WTC11 (cell line): ENCODE data around the gene COLGALT1. TPM values are rescaled to one million over a fixed set of nuclear protein-coding genes. Genes with fewer than 3 reads are reported as not detected.

ENCODE experiments used
- ATAC-seq: fragments of 200-7000 bp; cut with Tn5 transposase; 2 replicates; pipeline ENCODE4 v1.10.0; 2021; ENCODE audit warnings: mild to moderate bottlenecking, moderate library complexity
- CTCF ChIA-PET: fragments of 300-600 bp; sonication (Branson Sonifier 250); formaldehyde crosslinking; loops from one replicate; lab custom pipeline; 2021; ENCODE audit warnings: antibody characterized with exemption; lab: Charles Lee
- POLR2A ChIA-PET: fragments of 350-600 bp; sonication (Branson Sonifier 250); formaldehyde crosslinking; loops from one replicate; lab custom pipeline; 2021; ENCODE audit warnings: antibody characterized with exemption; lab: Charles Lee
- DNase-seq: peaks from one replicate; pipeline ENCODE4 v3.0.0; 2021; ENCODE audit warnings: low spot score
- H3K27ac Mint-ChIP-seq: 2 replicates; pipeline ENCODE4 v1.8.0; 2021; ENCODE audit warnings: mixed read lengths
- H3K27me3 Mint-ChIP-seq: 2 replicates; pipeline ENCODE4 v1.8.0; 2021; ENCODE audit warnings: low read depth, mild to moderate bottlenecking, moderate library complexity, mixed read lengths
- H3K36me3 Mint-ChIP-seq: 2 replicates; pipeline ENCODE4 v1.8.0; 2021; ENCODE audit warnings: mixed read lengths
- H3K4me1 Mint-ChIP-seq: 2 replicates; pipeline ENCODE4 v1.8.0; 2022; ENCODE audit warnings: mixed read lengths
- H3K4me3 Mint-ChIP-seq: 2 replicates; pipeline ENCODE4 v1.8.0; 2021; ENCODE audit warnings: mild to moderate bottlenecking, moderate library complexity, mixed read lengths
- H3K9me3 Mint-ChIP-seq: 2 replicates; pipeline ENCODE4 v1.8.0; 2021; ENCODE audit warnings: mixed read lengths
- CREB1 ChIP-seq: sonication (generic); formaldehyde crosslinking; IDR thresholded peaks from 2 replicates; pipeline ENCODE4 v1.8.0; 2023; ENCODE audit warnings: mild to moderate bottlenecking, missing genetic modification reagents
- GRHL2 ChIP-seq: fragments of 250-450 bp; sonication (Bioruptor Pico); IDR thresholded peaks from 2 replicates; pipeline ENCODE4 v1.8.0; 2022; ENCODE audit warnings: mild to moderate bottlenecking, moderate library complexity; ENCODE audit not compliant: insufficient replicate concordance, severe bottlenecking
- GTF2I ChIP-seq: fragments of 250-450 bp; sonication (Bioruptor Pico); conservative IDR thresholded peaks from 2 replicates; pipeline ENCODE4 v1.4.0; 2021; ENCODE audit warnings: mild to moderate bottlenecking
- JAZF1 ChIP-seq: fragments of 250-450 bp; sonication (Bioruptor Pico); IDR thresholded peaks from 2 replicates; pipeline ENCODE4 v1.9.0; 2021; ENCODE audit warnings: moderate library complexity, mild to moderate bottlenecking, inconsistent platforms
- KAT7 ChIP-seq: sonication (generic); formaldehyde crosslinking; IDR thresholded peaks from 2 replicates; pipeline ENCODE4 v1.8.1; 2023; ENCODE audit warnings: missing genetic modification reagents, mild to moderate bottlenecking, borderline replicate concordance
- NFYB ChIP-seq: sonication (generic); formaldehyde crosslinking; conservative IDR thresholded peaks from 2 replicates; pipeline ENCODE4 v1.8.0; 2022; ENCODE audit warnings: low read depth, missing genetic modification reagents
- NR1H2 ChIP-seq: sonication (generic); formaldehyde crosslinking; IDR thresholded peaks from 2 replicates; pipeline ENCODE4 v1.9.0; 2021; ENCODE audit warnings: mild to moderate bottlenecking, moderate library complexity, missing genetic modification reagents
- NR3C1 ChIP-seq: sonication (generic); formaldehyde crosslinking; conservative IDR thresholded peaks from 2 replicates; pipeline ENCODE4 v1.8.1; 2023; ENCODE audit warnings: low read depth, mild to moderate bottlenecking, missing genetic modification reagents
- SMAD3 ChIP-seq: sonication (generic); formaldehyde crosslinking; IDR thresholded peaks from 2 replicates; pipeline ENCODE4 v1.8.0; 2022; ENCODE audit warnings: missing genetic modification reagents, mild to moderate bottlenecking, borderline replicate concordance
- SMAD4 ChIP-seq: sonication (generic); formaldehyde crosslinking; IDR thresholded peaks from 2 replicates; pipeline ENCODE4 v1.8.0; 2022; ENCODE audit warnings: mild to moderate bottlenecking, missing genetic modification reagents
- SOX15 ChIP-seq: fragments of 250-450 bp; sonication (Bioruptor Pico); IDR thresholded peaks from 2 replicates; pipeline ENCODE4 v1.9.0; 2021; ENCODE audit warnings: mild to moderate bottlenecking
- TEAD1 ChIP-seq: sonication (generic); formaldehyde crosslinking; IDR thresholded peaks from 2 replicates; pipeline ENCODE4 v1.8.0; 2022; ENCODE audit warnings: mild to moderate bottlenecking, missing genetic modification reagents
- ZBTB21 ChIP-seq: sonication (generic); formaldehyde crosslinking; IDR thresholded peaks from 2 replicates; pipeline ENCODE4 v1.8.1; 2023; ENCODE audit warnings: mild to moderate bottlenecking, missing genetic modification reagents, borderline replicate concordance
- ZNF121 ChIP-seq: sonication (generic); formaldehyde crosslinking; IDR thresholded peaks from 2 replicates; pipeline ENCODE4 v1.8.0; 2023; ENCODE audit warnings: missing genetic modification reagents
- total RNA-seq: library from RNA; stranded (reverse); gene quantifications from 3 replicates; pipeline ENCODE4 v1.2.3, GENCODE V29; 2021
- TF ChIP-seq, protein P1 (sequence below): fragments of 250-450 bp; sonication (Bioruptor Pico); IDR thresholded peaks from 2 replicates; pipeline ENCODE4 v1.9.0; 2021; ENCODE audit warnings: mild to moderate bottlenecking, borderline replicate concordance
- TF ChIP-seq, protein P2 (sequence below): sonication (generic); formaldehyde crosslinking; IDR thresholded peaks from 2 replicates; pipeline ENCODE4 v1.8.1; 2022; ENCODE audit warnings: low read depth, missing genetic modification reagents, borderline replicate concordance
- TF ChIP-seq, protein P3 (sequence below): sonication (generic); formaldehyde crosslinking; IDR thresholded peaks from 2 replicates; pipeline ENCODE4 v1.8.1; 2023; ENCODE audit warnings: mild to moderate bottlenecking, missing genetic modification reagents, moderate library complexity
- TF ChIP-seq, protein P4 (sequence below): sonication (generic); formaldehyde crosslinking; conservative IDR thresholded peaks from 2 replicates; pipeline ENCODE4 v1.8.1; 2023; ENCODE audit warnings: mild to moderate bottlenecking, low read depth, missing genetic modification reagents, moderate library complexity
- TF ChIP-seq, protein P5 (sequence below): sonication (generic); formaldehyde crosslinking; IDR thresholded peaks from 2 replicates; pipeline ENCODE4 v1.8.1; 2023; ENCODE audit warnings: mild to moderate bottlenecking, missing genetic modification reagents, moderate library complexity
- TF ChIP-seq, protein P6 (sequence below): sonication (generic); formaldehyde crosslinking; IDR thresholded peaks from 2 replicates; pipeline ENCODE4 v1.8.0; 2023; ENCODE audit warnings: mild to moderate bottlenecking, missing genetic modification reagents

Gene COLGALT1
- total RNA-seq, 1 experiment from 2014 or later = 54.0 TPM

DNA sequence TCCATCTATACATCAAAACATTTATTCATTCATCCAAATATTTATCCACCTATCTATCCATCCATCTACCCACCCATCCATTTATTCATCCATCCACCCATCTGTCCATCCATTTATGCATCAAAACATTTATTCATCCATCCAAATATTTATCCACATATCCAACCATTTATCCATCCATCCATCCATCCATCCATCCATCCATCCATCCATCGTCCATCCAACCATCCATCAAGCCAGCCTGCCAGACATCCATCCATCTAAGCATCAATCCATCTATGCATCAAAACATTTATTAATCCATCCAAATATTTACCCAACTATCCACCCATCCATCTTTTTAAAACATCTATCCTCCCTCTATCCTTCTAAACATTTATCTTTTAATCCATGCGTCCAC is 70.5 kb downstream of the COLGALT1 start:
- TF ChIP-seq, protein P1, sequence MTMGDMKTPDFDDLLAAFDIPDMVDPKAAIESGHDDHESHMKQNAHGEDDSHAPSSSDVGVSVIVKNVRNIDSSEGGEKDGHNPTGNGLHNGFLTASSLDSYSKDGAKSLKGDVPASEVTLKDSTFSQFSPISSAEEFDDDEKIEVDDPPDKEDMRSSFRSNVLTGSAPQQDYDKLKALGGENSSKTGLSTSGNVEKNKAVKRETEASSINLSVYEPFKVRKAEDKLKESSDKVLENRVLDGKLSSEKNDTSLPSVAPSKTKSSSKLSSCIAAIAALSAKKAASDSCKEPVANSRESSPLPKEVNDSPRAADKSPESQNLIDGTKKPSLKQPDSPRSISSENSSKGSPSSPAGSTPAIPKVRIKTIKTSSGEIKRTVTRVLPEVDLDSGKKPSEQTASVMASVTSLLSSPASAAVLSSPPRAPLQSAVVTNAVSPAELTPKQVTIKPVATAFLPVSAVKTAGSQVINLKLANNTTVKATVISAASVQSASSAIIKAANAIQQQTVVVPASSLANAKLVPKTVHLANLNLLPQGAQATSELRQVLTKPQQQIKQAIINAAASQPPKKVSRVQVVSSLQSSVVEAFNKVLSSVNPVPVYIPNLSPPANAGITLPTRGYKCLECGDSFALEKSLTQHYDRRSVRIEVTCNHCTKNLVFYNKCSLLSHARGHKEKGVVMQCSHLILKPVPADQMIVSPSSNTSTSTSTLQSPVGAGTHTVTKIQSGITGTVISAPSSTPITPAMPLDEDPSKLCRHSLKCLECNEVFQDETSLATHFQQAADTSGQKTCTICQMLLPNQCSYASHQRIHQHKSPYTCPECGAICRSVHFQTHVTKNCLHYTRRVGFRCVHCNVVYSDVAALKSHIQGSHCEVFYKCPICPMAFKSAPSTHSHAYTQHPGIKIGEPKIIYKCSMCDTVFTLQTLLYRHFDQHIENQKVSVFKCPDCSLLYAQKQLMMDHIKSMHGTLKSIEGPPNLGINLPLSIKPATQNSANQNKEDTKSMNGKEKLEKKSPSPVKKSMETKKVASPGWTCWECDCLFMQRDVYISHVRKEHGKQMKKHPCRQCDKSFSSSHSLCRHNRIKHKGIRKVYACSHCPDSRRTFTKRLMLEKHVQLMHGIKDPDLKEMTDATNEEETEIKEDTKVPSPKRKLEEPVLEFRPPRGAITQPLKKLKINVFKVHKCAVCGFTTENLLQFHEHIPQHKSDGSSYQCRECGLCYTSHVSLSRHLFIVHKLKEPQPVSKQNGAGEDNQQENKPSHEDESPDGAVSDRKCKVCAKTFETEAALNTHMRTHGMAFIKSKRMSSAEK (CRISPR knock-in tag) = no peak
- TF ChIP-seq NR3C1 (CRISPR knock-in tag) (no peak), KAT7 (CRISPR knock-in tag) (no peak), SMAD4 (CRISPR knock-in tag) (no peak), ZBTB21 (CRISPR knock-in tag) (no peak), ZNF121 (CRISPR knock-in tag) (no peak), JAZF1 (CRISPR knock-in tag) (no peak), NFYB (CRISPR knock-in tag) (no peak), CREB1 (CRISPR knock-in tag) (no peak), TEAD1 (CRISPR knock-in tag) (no peak)
- TF ChIP-seq, protein P2, sequence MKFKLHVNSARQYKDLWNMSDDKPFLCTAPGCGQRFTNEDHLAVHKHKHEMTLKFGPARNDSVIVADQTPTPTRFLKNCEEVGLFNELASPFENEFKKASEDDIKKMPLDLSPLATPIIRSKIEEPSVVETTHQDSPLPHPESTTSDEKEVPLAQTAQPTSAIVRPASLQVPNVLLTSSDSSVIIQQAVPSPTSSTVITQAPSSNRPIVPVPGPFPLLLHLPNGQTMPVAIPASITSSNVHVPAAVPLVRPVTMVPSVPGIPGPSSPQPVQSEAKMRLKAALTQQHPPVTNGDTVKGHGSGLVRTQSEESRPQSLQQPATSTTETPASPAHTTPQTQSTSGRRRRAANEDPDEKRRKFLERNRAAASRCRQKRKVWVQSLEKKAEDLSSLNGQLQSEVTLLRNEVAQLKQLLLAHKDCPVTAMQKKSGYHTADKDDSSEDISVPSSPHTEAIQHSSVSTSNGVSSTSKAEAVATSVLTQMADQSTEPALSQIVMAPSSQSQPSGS = no peak
- TF ChIP-seq, all 79 proteins: peak for 0

DNA sequence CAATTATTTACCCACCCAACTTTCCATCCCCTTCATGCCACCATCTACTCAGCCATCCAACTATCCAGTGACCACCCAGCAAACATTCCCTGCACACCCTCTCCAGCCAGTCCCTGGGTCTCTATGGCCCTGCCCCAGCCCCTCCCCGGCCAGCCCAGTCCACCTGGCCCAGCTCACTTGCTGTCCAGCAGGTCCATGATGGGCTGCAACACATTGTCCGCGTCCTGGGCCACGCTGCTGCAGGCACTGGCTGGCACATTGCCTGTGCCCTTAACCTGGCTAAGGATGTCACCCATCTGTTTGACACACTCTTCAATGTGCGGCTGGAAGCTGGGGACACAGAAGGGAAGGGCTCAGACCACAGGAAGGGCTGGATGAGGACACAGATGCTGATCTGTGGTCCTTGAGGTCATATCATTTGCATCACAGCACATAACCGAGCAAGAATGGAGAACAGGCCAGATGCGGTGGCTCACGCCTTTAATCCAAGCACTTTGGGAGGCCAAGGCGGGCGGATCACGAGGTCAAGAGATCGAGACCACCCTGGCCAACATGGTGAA is 71.1 kb downstream of the COLGALT1 start:
- Mint-ChIP-seq H3K27me3 (no peaks in the 10 kb centered on the region), H3K27ac (no peak overlapping the region), H3K9me3 (peaks cover 4% of the 10 kb centered on the region)
- ChIA-PET POLR2A (no interaction called here), CTCF (no interaction called here)
- TF ChIP-seq, protein P3, sequence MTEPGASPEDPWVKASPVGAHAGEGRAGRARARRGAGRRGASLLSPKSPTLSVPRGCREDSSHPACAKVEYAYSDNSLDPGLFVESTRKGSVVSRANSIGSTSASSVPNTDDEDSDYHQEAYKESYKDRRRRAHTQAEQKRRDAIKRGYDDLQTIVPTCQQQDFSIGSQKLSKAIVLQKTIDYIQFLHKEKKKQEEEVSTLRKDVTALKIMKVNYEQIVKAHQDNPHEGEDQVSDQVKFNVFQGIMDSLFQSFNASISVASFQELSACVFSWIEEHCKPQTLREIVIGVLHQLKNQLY (CRISPR knock-in tag) = no peak
- TF ChIP-seq, all 79 proteins: peak for 0
- Mint-ChIP-seq H3K36me3 (peaks cover 50% of the 10 kb centered on the region), H3K4me1 (no peaks in the 10 kb centered on the region), H3K4me3 (no peak overlapping the region)
- ATAC-seq (no peak), DNase-seq (no peak)

More for the DNA sequence above, 70.5 kb downstream of the COLGALT1 start:
- ChIA-PET POLR2A (no interaction called here), CTCF (no interaction called here)
- peaks cover 52% of the 10 kb centered on the region for H3K36me3 Mint-ChIP-seq
- H3K4me3 Mint-ChIP-seq = no peak overlapping the region
- no peak for ATAC-seq
- no peaks in the 10 kb centered on the region for H3K27me3 Mint-ChIP-seq
- DNase-seq = no peak
- no peaks in the 10 kb centered on the region for H3K4me1 Mint-ChIP-seq
- peaks cover 4% of the 10 kb centered on the region for H3K9me3 Mint-ChIP-seq
- H3K27ac Mint-ChIP-seq = no peak overlapping the region

DNA sequence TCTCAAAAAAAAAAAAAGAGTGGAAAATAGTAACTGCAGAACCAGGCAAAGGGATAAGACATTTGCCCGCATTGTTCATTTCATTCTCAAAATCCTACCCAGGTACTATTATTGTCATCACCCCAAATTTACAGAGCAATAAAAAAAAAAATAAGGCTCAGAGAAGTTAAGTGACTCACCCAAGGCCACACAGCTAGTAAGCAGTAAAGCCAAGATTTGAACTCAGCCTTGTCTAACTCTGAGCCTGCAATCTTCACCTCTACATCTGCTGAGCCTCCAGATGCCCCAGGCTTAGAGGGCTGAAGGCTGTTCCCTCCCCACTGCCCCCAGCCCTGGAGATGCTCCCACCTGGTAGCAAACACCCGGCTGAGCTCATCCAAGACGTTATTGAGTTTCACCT is 71.7 kb downstream of the COLGALT1 start:
- CTCF ChIA-PET = no interaction called here
- Mint-ChIP-seq H3K4me3 (no peak overlapping the region), H3K27me3 (no peaks in the 10 kb centered on the region), H3K27ac (no peak overlapping the region), H3K4me1 (no peaks in the 10 kb centered on the region), H3K9me3 (no peaks in the 10 kb centered on the region), H3K36me3 (peaks cover 44% of the 10 kb centered on the region)
- no peak for DNase-seq
- POLR2A ChIA-PET = no interaction called here
- ATAC-seq = no peak
- TF ChIP-seq, protein P4, sequence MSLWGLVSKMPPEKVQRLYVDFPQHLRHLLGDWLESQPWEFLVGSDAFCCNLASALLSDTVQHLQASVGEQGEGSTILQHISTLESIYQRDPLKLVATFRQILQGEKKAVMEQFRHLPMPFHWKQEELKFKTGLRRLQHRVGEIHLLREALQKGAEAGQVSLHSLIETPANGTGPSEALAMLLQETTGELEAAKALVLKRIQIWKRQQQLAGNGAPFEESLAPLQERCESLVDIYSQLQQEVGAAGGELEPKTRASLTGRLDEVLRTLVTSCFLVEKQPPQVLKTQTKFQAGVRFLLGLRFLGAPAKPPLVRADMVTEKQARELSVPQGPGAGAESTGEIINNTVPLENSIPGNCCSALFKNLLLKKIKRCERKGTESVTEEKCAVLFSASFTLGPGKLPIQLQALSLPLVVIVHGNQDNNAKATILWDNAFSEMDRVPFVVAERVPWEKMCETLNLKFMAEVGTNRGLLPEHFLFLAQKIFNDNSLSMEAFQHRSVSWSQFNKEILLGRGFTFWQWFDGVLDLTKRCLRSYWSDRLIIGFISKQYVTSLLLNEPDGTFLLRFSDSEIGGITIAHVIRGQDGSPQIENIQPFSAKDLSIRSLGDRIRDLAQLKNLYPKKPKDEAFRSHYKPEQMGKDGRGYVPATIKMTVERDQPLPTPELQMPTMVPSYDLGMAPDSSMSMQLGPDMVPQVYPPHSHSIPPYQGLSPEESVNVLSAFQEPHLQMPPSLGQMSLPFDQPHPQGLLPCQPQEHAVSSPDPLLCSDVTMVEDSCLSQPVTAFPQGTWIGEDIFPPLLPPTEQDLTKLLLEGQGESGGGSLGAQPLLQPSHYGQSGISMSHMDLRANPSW (CRISPR knock-in tag) = no peak
- no peak for TF ChIP-seq GRHL2 (CRISPR knock-in tag)
- TF ChIP-seq SMAD3 = no peak
- TF ChIP-seq NR1H2 = no peak
- TF ChIP-seq, protein P5, sequence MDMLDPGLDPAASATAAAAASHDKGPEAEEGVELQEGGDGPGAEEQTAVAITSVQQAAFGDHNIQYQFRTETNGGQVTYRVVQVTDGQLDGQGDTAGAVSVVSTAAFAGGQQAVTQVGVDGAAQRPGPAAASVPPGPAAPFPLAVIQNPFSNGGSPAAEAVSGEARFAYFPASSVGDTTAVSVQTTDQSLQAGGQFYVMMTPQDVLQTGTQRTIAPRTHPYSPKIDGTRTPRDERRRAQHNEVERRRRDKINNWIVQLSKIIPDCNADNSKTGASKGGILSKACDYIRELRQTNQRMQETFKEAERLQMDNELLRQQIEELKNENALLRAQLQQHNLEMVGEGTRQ = no peak
- no peak for TF ChIP-seq GTF2I
- no peak for TF ChIP-seq SOX15 (CRISPR knock-in tag)
- TF ChIP-seq, protein P6, sequence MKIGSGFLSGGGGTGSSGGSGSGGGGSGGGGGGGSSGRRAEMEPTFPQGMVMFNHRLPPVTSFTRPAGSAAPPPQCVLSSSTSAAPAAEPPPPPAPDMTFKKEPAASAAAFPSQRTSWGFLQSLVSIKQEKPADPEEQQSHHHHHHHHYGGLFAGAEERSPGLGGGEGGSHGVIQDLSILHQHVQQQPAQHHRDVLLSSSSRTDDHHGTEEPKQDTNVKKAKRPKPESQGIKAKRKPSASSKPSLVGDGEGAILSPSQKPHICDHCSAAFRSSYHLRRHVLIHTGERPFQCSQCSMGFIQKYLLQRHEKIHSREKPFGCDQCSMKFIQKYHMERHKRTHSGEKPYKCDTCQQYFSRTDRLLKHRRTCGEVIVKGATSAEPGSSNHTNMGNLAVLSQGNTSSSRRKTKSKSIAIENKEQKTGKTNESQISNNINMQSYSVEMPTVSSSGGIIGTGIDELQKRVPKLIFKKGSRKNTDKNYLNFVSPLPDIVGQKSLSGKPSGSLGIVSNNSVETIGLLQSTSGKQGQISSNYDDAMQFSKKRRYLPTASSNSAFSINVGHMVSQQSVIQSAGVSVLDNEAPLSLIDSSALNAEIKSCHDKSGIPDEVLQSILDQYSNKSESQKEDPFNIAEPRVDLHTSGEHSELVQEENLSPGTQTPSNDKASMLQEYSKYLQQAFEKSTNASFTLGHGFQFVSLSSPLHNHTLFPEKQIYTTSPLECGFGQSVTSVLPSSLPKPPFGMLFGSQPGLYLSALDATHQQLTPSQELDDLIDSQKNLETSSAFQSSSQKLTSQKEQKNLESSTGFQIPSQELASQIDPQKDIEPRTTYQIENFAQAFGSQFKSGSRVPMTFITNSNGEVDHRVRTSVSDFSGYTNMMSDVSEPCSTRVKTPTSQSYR (CRISPR knock-in tag) = no peak
- TF ChIP-seq ZNF121 (CRISPR knock-in tag) = no peak
